Sigmoid colon (tissue), 7 donors: ENCODE data around the gene LIN7B. TPM values are rescaled to one million over a fixed set of nuclear protein-coding genes. Genes with fewer than 3 reads are reported as not detected.

Source experiments
- DNase-seq: peaks from one replicate; pipeline ENCODE4 v3.0.0-alpha.2; 2019
- H3K27ac ChIP-seq, 4 donors: fragments of 200-600 bp; sonication (generic); one replicate each; pipeline ENCODE4 v1.5.1; 2016 to 2019; ENCODE audit warnings: mild to moderate bottlenecking in 1 of 4
- H3K27me3 ChIP-seq, 3 donors: fragments of 200-600 bp; sonication (generic); one replicate each; pipeline ENCODE4 v1.5.1; 2019; ENCODE audit warnings: mild to moderate bottlenecking in 1 of 3
- H3K36me3 ChIP-seq, 4 donors: fragments of 200-600 bp; sonication (generic); one replicate each; pipeline ENCODE4 v1.5.1; 2016 to 2019
- H3K4me1 ChIP-seq, 4 donors: fragments of 200-600 bp; sonication (generic); one replicate each; pipeline ENCODE4 v1.5.1; 2017 to 2019
- H3K4me3 ChIP-seq, 4 donors: fragments of 200-600 bp; sonication (generic); one replicate each; pipeline ENCODE4 v1.5.1; 2017 to 2019; ENCODE audit warnings: mild to moderate bottlenecking in 2 of 4, moderate library complexity in 1 of 4
- H3K9me3 ChIP-seq, 4 donors: fragments of 200-600 bp in 3 of 4; sonication (generic) in 3 of 4; one replicate each; pipeline versions ENCODE4 v1.5.1 to v1.6.1; 2013 to 2019
- EP300 ChIP-seq, 4 donors: sonication (generic); formaldehyde crosslinking; IDR thresholded peaks; one replicate each; pipeline ENCODE4 v1.6.1; 2017; ENCODE audit warnings: antibody characterized with exemption in 4 of 4
- POLR2A ChIP-seq, 2 donors: fragments of 450-650 bp; IDR thresholded peaks; one replicate each; pipeline ENCODE4 v1.6.1; 2016; ENCODE audit warnings: antibody characterized with exemption in 2 of 2, mild to moderate bottlenecking in 2 of 2, moderate library complexity in 2 of 2
- POLR2AphosphoS5 ChIP-seq, 4 donors: sonication (generic); formaldehyde crosslinking; IDR thresholded peaks; one replicate each; pipeline ENCODE4 v1.6.1; 2017; ENCODE audit warnings: antibody characterized with exemption in 4 of 4
- WGBS, 2 donors: extraction: QIAGEN DNeasy Blood & Tissue Kit; methylation state at CpG; one replicate each; pipeline ENCODE4 v1.1.7; 2013; 5-methylcytosine and 5-hydroxymethylcytosine counted together
- intact Hi-C: fragments of 100-400 bp; cut with DNase I; formaldehyde crosslinking; loops from one replicate; pipeline ENCODE4 v1.15.1; 2023
- polyA plus RNA-seq, 3 donors: library from polyadenylated mRNA; stranded (reverse); fragments of 200-250 nt; gene quantifications; one replicate each; pipeline ENCODE4 v1.2.3, GENCODE V29; 2013
- total RNA-seq, 4 donors: library from RNA; depleted of rRNA; stranded (reverse); fragments of >200 nt; gene quantifications; one replicate each; pipeline ENCODE4 v1.1.0, GENCODE V29; 2016
- TF ChIP-seq, protein P1 (sequence below), 4 experiments: fragments of 450-650 bp in 3 of 4; fragments of 200-600 bp in 1 of 4; IDR thresholded peaks; one replicate each; pipeline ENCODE4 v1.5.1; 2016 to 2019; ENCODE audit warnings: antibody characterized with exemption in 4 of 4, mild to moderate bottlenecking in 3 of 4, moderate library complexity in 2 of 4
- donor health status: healthy with polysubstance abuse.
- donor health status: Bipolar disorder and iron deficiency.
- donor health status: healthy.

The LIN7B gene
- total and polyA plus RNA-seq, 7 donors = 9.9 to 28.8 (median 17.4) TPM

- DNase-seq = peak; percentile 93
- intact Hi-C loops = no loop called here
- Histone ChIP-seq H3K27ac (peak within 1 kb of the TSS; percentile 83 to 91 (median 84)), H3K27me3 (no peaks in the 10 kb centered on the region), H3K4me1 (peaks cover 0 to 17% (median 12%) of the 10 kb centered on the region in 4 donors), H3K9me3 (no peaks in the 10 kb centered on the region), H3K36me3 (no peaks in the 10 kb centered on the region), H3K4me3 (peak within 1 kb of the TSS; percentile 57 to 98 (median 90))
- WGBS, 2 donors = 1 to 2% methylated on average over 41 of the region's 41 CpGs
- peak; percentile 61 to 93 (median 88) for TF ChIP-seq POLR2AphosphoS5 (IDR thresholded peaks at IDR 0.05)
- TF ChIP-seq POLR2A (IDR thresholded peaks at IDR 0.05) = peak; percentile 53 to 86
- TF ChIP-seq, protein P1, sequence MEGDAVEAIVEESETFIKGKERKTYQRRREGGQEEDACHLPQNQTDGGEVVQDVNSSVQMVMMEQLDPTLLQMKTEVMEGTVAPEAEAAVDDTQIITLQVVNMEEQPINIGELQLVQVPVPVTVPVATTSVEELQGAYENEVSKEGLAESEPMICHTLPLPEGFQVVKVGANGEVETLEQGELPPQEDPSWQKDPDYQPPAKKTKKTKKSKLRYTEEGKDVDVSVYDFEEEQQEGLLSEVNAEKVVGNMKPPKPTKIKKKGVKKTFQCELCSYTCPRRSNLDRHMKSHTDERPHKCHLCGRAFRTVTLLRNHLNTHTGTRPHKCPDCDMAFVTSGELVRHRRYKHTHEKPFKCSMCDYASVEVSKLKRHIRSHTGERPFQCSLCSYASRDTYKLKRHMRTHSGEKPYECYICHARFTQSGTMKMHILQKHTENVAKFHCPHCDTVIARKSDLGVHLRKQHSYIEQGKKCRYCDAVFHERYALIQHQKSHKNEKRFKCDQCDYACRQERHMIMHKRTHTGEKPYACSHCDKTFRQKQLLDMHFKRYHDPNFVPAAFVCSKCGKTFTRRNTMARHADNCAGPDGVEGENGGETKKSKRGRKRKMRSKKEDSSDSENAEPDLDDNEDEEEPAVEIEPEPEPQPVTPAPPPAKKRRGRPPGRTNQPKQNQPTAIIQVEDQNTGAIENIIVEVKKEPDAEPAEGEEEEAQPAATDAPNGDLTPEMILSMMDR (IDR thresholded peaks at IDR 0.05) = no peak
Measured at GRCh38 chr19:49157445-49158224, 43.5 kb downstream of the LIN7B start, which contains the start of gene TRPM4. Gene TRPM4 (plus strand): TSS chr19:49157792. CDS start chr19:49157867, 75 bp downstream.

- H3K36me3 ChIP-seq = no peaks in the 10 kb centered on the region
- no peak overlapping the region for H3K27ac ChIP-seq
- intact Hi-C loops = no loop called here
- WGBS, 2 donors = 72 to 86% methylated on average over 13 of the region's 13 CpGs
- H3K9me3 ChIP-seq = no peaks in the 10 kb centered on the region
- no peak overlapping the region for H3K4me3 ChIP-seq
- no peak for DNase-seq
- H3K4me1 ChIP-seq = peaks cover 0 to 26% (median 21%) of the 10 kb centered on the region in 4 donors
- TF ChIP-seq POLR2AphosphoS5 (IDR thresholded peaks at IDR 0.05) (no peak), POLR2A (IDR thresholded peaks at IDR 0.05) (no peak), EP300 (IDR thresholded peaks at IDR 0.05) (no peak)
- TF ChIP-seq, protein P1 (IDR thresholded peaks at IDR 0.05) = no peak
- no peaks in the 10 kb centered on the region for H3K27me3 ChIP-seq
Measured at GRCh38 chr19:49160450-49161189, 46.5 kb downstream of the LIN7B start.

- Histone ChIP-seq H3K27ac (no peak overlapping the region), H3K27me3 (no peaks in the 10 kb centered on the region), H3K36me3 (no peaks in the 10 kb centered on the region), H3K4me1 (peaks cover 0 to 31% (median 26%) of the 10 kb centered on the region in 4 donors), H3K9me3 (no peaks in the 10 kb centered on the region), H3K4me3 (no peak overlapping the region)
- DNase-seq = no peak
- intact Hi-C loops = no loop called here
- WGBS, 2 donors = 40 to 56% methylated on average over 4 of the region's 4 CpGs
- TF ChIP-seq POLR2AphosphoS5 (IDR thresholded peaks at IDR 0.05) (no peak), POLR2A (IDR thresholded peaks at IDR 0.05) (no peak), EP300 (IDR thresholded peaks at IDR 0.05) (no peak)
- TF ChIP-seq, protein P1 (IDR thresholded peaks at IDR 0.05) = no peak
Measured at GRCh38 chr19:49161987-49162386, 47.8 kb downstream of the LIN7B start.

- intact Hi-C loops = no loop called here
- Histone ChIP-seq H3K27ac (peak overlapping the region; percentile 41 to 83 (median 66)), H3K9me3 (no peaks in the 10 kb centered on the region), H3K36me3 (peaks cover 0 to 24% (median 3%) of the 10 kb centered on the region in 4 donors), H3K27me3 (no peaks in the 10 kb centered on the region), H3K4me3 (peak overlapping the region in 2 of 4 donors; percentile 1 to 3), H3K4me1 (peaks cover 0 to 16% (median 14%) of the 10 kb centered on the region in 4 donors)
- DNase-seq = no peak
- TF ChIP-seq EP300 (IDR thresholded peaks at IDR 0.05) = no peak
- TF ChIP-seq POLR2A (IDR thresholded peaks at IDR 0.05) = no peak
- peak in 1 of 4 donors; percentile 11 for TF ChIP-seq POLR2AphosphoS5 (IDR thresholded peaks at IDR 0.05)
- TF ChIP-seq, protein P1 (IDR thresholded peaks at IDR 0.05) = no peak
- 17 to 61% methylated on average over 24 of the region's 24 CpGs for WGBS, 2 donors
Measured at GRCh38 chr19:49165111-49165750, 51.1 kb downstream of the LIN7B start.
